ENCODE measurements around the gene DOCK7. TPM values are rescaled to one million over a fixed set of nuclear protein-coding genes. Genes with fewer than 3 reads are reported as not detected.

The DOCK7 gene
- total RNA-seq, 4 donors from 2014 or later = 23.4 to 47.0 (median 44.2) TPM

DNA sequence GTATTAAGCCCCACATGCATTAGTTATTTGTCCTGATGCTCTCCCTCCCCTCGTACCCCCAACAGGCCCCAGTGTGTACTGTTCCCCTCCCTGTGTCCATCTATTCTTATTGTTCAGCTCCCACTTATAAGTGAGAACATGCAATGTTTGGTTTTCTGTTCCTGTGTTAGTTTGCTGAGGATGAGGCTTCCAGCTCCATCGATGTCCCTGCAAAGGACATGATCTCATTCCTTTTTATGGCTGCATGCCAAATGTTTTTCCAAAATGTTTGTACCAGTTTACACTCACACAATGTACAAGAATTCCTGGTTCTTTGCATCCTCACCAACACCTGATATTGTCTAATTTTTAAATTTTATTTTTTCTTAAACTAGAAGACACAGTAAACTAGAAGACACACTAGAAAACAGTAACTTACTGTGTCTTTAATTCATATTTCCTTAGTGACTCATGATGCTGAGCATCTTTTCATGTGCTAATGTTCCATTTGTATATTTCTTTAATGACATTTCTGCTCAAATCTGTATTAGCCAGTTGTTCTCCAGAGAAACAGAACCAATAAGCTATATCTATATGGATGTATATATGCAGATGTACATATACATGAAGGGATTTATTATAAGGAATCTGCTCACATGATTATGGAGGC lies 270.7 kb downstream of the DOCK7 start:
- Histone ChIP-seq H3K4me3 (no peak overlapping the region), H3K27ac (no peak overlapping the region), H3K9me3 (no peaks in the 10 kb centered on the region), H3K27me3 (no peaks in the 10 kb centered on the region), H3K36me3 (no peaks in the 10 kb centered on the region), H3K4me1 (no peaks in the 10 kb centered on the region)
- DNase-seq (ENCODE audit: low spot score in 2 of 2) = no peak
- no peak for TF ChIP-seq POLR2A (IDR thresholded peaks at IDR 0.05)
- no peak for TF ChIP-seq POLR2AphosphoS5 (IDR thresholded peaks at IDR 0.05)
- TF ChIP-seq, protein P1, sequence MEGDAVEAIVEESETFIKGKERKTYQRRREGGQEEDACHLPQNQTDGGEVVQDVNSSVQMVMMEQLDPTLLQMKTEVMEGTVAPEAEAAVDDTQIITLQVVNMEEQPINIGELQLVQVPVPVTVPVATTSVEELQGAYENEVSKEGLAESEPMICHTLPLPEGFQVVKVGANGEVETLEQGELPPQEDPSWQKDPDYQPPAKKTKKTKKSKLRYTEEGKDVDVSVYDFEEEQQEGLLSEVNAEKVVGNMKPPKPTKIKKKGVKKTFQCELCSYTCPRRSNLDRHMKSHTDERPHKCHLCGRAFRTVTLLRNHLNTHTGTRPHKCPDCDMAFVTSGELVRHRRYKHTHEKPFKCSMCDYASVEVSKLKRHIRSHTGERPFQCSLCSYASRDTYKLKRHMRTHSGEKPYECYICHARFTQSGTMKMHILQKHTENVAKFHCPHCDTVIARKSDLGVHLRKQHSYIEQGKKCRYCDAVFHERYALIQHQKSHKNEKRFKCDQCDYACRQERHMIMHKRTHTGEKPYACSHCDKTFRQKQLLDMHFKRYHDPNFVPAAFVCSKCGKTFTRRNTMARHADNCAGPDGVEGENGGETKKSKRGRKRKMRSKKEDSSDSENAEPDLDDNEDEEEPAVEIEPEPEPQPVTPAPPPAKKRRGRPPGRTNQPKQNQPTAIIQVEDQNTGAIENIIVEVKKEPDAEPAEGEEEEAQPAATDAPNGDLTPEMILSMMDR (IDR thresholded peaks at IDR 0.05) = no peak
- TF ChIP-seq EP300 (IDR thresholded peaks at IDR 0.05) = no peak
- 56% methylated on average over 2 of the region's 2 CpGs for WGBS

DNA sequence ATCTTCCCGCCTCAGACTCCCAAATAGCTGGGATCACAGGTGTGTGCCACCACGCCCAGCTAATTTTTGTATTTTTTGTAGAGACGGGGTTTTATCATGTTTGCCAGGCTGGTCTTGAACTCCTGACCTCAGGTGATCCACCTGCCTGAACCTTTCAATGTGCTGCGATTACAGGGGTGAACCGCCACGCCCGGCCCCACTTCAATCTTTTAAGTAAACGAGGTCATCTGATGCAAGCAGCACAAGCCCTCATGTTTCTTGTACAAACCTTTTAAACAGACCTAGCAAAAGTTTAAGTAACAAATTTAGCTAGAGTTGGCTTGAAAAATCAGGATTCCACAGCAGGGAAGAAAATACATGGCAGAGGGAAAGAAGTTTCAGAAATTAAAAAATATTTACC lies 272.5 kb downstream of the DOCK7 start:
- H3K27me3 ChIP-seq = no peaks in the 10 kb centered on the region
- no peaks in the 10 kb centered on the region for H3K36me3 ChIP-seq
- TF ChIP-seq, protein P1 (IDR thresholded peaks at IDR 0.05) = no peak
- TF ChIP-seq POLR2AphosphoS5 (IDR thresholded peaks at IDR 0.05) (no peak), EP300 (IDR thresholded peaks at IDR 0.05) (no peak), POLR2A (IDR thresholded peaks at IDR 0.05) (no peak)
- 92% methylated on average over 8 of the region's 8 CpGs for WGBS
- H3K4me3 ChIP-seq = no peak overlapping the region
- no peak for DNase-seq (ENCODE audit: low spot score in 2 of 2)
- H3K27ac ChIP-seq = no peak overlapping the region
- H3K9me3 ChIP-seq = no peaks in the 10 kb centered on the region
- H3K4me1 ChIP-seq = no peaks in the 10 kb centered on the region

DNA sequence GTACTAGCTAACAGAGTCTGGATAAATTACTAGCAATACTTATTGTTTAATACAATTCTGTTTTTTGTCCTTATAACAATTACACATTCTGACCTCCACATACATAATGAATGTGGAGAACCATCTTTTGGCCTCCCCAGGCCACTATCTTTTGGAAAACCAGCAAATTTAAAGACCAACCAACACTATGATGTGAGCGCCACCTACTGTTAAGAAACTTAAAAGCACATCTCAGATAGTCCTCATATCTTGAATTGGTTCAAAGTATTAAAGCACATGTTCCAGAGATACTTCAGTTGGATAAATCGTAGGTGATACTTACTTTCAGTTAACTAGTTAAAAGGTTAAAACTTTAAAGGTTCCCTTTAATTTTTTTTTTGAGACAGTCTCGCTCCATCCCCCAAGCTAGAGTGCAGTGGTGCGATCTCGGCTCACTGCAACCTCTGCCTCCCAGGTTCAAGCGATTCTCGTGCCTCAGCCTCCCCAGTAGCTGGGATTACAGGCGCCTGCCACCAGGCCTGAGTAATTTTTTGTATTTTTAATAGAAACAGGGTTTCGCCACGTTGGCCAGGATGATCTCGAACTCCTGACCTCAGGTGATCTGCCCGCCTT lies 280.7 kb downstream of the DOCK7 start:
- Histone ChIP-seq H3K9me3 (no peaks in the 10 kb centered on the region), H3K27me3 (no peaks in the 10 kb centered on the region), H3K4me3 (no peak overlapping the region), H3K36me3 (no peaks in the 10 kb centered on the region), H3K27ac (no peak overlapping the region), H3K4me1 (no peaks in the 10 kb centered on the region)
- WGBS = 73% methylated on average over 12 of the region's 12 CpGs
- DNase-seq (ENCODE audit: low spot score in 2 of 2) = no peak
- no peak for TF ChIP-seq POLR2A (IDR thresholded peaks at IDR 0.05)
- TF ChIP-seq, protein P1 (IDR thresholded peaks at IDR 0.05) = peak; percentile 58 to 68

DNA sequence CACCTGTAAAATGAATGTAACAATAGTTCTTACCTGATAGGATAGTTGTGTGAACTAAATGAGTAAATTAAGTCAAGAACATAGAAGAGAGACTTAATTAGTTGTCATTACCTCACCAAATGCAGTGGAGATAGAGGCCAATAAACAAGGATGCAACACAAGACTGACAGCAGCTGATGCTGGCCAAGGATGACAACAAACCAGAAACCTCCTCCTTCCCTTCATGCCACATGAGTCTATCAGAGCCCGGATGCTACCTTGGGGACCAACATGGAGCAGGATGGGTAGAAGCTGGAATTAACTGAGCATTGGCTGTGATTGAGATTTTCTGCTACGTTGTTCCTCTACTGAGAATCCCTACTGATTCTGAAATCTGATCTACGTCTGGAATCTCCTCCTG lies 281.6 kb downstream of the DOCK7 start:
- no peaks in the 10 kb centered on the region for H3K36me3 ChIP-seq
- WGBS = 88% methylated on average over 3 of the region's 3 CpGs
- H3K4me3 ChIP-seq = no peak overlapping the region
- no peaks in the 10 kb centered on the region for H3K4me1 ChIP-seq
- H3K27me3 ChIP-seq = no peaks in the 10 kb centered on the region
- no peak for DNase-seq (ENCODE audit: low spot score in 2 of 2)
- no peaks in the 10 kb centered on the region for H3K9me3 ChIP-seq
- no peak overlapping the region for H3K27ac ChIP-seq
- TF ChIP-seq POLR2AphosphoS5 (IDR thresholded peaks at IDR 0.05) (no peak), EP300 (IDR thresholded peaks at IDR 0.05) (no peak), POLR2A (IDR thresholded peaks at IDR 0.05) (no peak)
- TF ChIP-seq, protein P1 (IDR thresholded peaks at IDR 0.05) = no peak

DNA sequence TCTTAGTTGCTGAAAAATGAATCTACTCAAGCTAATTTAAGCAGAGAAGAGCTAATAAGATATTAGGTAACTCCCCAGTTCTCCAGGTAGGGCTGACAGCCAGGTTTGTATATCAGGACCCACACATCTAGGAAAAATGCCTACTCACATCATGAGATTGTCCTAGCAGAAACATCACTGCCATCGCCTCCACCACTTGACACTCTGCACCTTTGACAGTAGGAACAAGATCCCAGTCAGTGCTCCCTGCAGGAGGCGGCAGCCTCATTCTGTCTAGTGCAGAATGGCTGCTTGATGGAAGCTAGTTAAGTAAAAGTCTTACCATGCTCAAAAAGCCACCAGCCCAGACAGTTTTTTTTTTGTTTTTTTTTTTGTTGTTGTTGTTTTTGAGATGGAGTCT lies 282.9 kb downstream of the DOCK7 start:
- 81% methylated on average over 2 of the region's 2 CpGs for WGBS
- no peaks in the 10 kb centered on the region for H3K9me3 ChIP-seq
- H3K36me3 ChIP-seq = no peaks in the 10 kb centered on the region
- no peak overlapping the region for H3K27ac ChIP-seq
- no peaks in the 10 kb centered on the region for H3K4me1 ChIP-seq
- H3K27me3 ChIP-seq = no peaks in the 10 kb centered on the region
- no peak for DNase-seq (ENCODE audit: low spot score in 2 of 2)
- TF ChIP-seq POLR2A (IDR thresholded peaks at IDR 0.05) = no peak
- no peak overlapping the region for H3K4me3 ChIP-seq

Other genes starting within 250 kb of the DOCK7 start
- gene ANGPTL3, start 90.9 kb downstream of the DOCK7 start, total RNA-seq = under 1 TPM in 1 of 4 donors, not detected in 3; 0.32 TPM
- 1 to 10 TPM; 4.4 to 8.7 (median 5.4) TPM for gene ATG4C, start 95.7 kb upstream of the DOCK7 start, total RNA-seq

Measured in suprapubic skin (tissue), 4 donors.